ENCODE results near the gene FGFR2. TPM values are rescaled to one million over a fixed set of nuclear protein-coding genes. Genes with fewer than 3 reads are reported as not detected.
A peak's percentile ranks its signal among the peaks of the same experiment; 100 is the strongest.

Gene FGFR2
- total RNA-seq, 1 experiment from 2014 or later = 135 TPM

DNA sequence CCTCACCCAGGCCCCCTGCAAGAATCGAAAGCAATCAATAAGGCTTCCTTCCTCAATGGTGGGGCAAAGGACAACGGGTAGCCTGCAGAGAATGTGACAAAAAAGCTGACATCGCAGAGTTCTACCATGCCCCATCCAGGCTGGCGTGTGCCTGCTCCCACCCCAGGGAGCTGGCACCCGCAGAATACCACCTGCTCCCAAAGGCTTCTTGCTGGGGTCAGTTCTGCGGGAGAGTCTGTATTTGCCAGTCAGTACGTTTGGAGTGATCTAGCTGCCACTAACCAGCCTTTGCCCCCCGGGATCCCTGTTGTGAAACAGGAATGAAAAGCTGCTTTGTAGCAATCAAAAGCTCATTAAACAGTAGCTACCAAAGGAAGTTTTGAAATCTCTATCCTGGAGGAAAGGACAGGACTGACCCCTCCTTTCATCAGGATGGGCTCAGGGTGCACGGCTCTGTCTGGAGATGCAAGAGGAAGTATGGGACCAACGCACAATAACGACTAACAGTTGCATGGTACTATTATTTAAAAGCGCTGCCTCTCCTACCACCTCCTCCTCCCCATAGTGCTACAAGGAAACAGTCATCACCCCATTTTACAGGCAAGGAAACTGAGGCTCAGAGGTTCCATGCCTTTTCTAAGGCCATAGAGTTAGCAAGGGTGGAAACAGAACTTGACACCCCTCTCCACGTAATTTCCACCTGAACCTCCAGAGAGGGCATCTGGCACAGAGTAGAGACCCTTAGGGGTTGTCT lies 67.0 kb downstream of the FGFR2 start:
- Histone ChIP-seq H3K23me2 (ENCODE audit: insufficient read length, low read depth, low read length, poor library complexity, severe bottlenecking) (no peaks in the 10 kb centered on the region), H2BK120ac (ENCODE audit: low read depth, low read length, poor library complexity, severe bottlenecking) (no peak overlapping the region), H3K79me2 (ENCODE audit: insufficient read depth, low read length) (peaks cover 11% of the 10 kb centered on the region; the same call in 1 of the 2 replicates), H3K18ac (ENCODE audit: insufficient read length, low read depth, low read length) (no peak overlapping the region), H3K4me2 (ENCODE audit: insufficient read depth, insufficient read length, low read length) (no peak overlapping the region), H2BK12ac (ENCODE audit: insufficient read length, low read depth, low read length) (no peak overlapping the region), H3T11ph (ENCODE audit: low read length) (no peak overlapping the region), H4K91ac (ENCODE audit: insufficient read length, low read depth, low read length) (no peak overlapping the region), H4K5ac (ENCODE audit: insufficient read length, low read depth, low read length) (no peak overlapping the region), H3K9ac (ENCODE audit: extremely low read depth, insufficient read length, low read length) (no peak overlapping the region), H4K8ac (replicated peaks; ENCODE audit: insufficient read length, low read depth, low read length) (no peak overlapping the region), H2AFZ (ENCODE audit: low read length) (no peak overlapping the region), H3K27ac (ENCODE audit: insufficient read length, low read depth, low read length) (no peak overlapping the region), H3K79me1 (ENCODE audit: insufficient read depth, low read depth, low read length, poor library complexity, severe bottlenecking) (no peaks in the 10 kb centered on the region), H4K20me1 (ENCODE audit: control insufficient read depth, insufficient read depth, insufficient read length) (no peaks in the 10 kb centered on the region), H3K27me3 (ENCODE audit: insufficient read depth, low read length) (no peaks in the 10 kb centered on the region), H2BK20ac (ENCODE audit: low read depth, low read length, poor library complexity, severe bottlenecking) (no peak overlapping the region), H3K56ac (ENCODE audit: insufficient read length, low read depth, low read length) (no peak overlapping the region), H3K14ac (ENCODE audit: insufficient read depth, low read length) (no peak overlapping the region), H2BK15ac (ENCODE audit: low read depth, low read length) (no peak overlapping the region), H2AK5ac (ENCODE audit: insufficient read length, low read length) (no peak overlapping the region), H2BK5ac (ENCODE audit: insufficient read length, low read length) (no peak overlapping the region), H3K9me3 (ENCODE audit: control insufficient read depth, low read depth, low read length) (no peaks in the 10 kb centered on the region), H3K4me1 (ENCODE audit: insufficient read depth, low read length) (peaks cover 4% of the 10 kb centered on the region; the same call in 1 of the 2 replicates), H3K23ac (ENCODE audit: insufficient read length, low read depth, low read length) (no peak overlapping the region), H3K4ac (ENCODE audit: low read depth, low read length) (no peak overlapping the region)
- WGBS (ENCODE audit: extremely low coverage, insufficient read length, low lambda C conversion rate) = no CpG with 5 or more reads among the region's 13 CpGs
- H3K9me3 Mint-ChIP-seq = no peaks in the 10 kb centered on the region
- peaks cover 68 to 76% of the 10 kb centered on the region in 2 experiments for H3K4me1 Mint-ChIP-seq
- H3K36me3 Mint-ChIP-seq (ENCODE audit: insufficient read depth in 1 of 3, low read depth in 3 of 3) = peaks cover 5 to 73% (median 65%) of the 10 kb centered on the region in 3 experiments; a peak in 6 of 7 replicates
- H3K4me3 Mint-ChIP-seq = no peak overlapping the region; a peak in 1 of 5 replicates
- no peak for DNase-seq
- H3K27me3 Mint-ChIP-seq (ENCODE audit: low read depth) = peaks cover 2% of the 10 kb centered on the region; the same call in 1 of the 2 replicates
- peak overlapping the region; percentile 60 to 78 (median 64); a peak in 5 of 7 replicates for H3K27ac Mint-ChIP-seq
- TF ChIP-seq, protein P1, sequence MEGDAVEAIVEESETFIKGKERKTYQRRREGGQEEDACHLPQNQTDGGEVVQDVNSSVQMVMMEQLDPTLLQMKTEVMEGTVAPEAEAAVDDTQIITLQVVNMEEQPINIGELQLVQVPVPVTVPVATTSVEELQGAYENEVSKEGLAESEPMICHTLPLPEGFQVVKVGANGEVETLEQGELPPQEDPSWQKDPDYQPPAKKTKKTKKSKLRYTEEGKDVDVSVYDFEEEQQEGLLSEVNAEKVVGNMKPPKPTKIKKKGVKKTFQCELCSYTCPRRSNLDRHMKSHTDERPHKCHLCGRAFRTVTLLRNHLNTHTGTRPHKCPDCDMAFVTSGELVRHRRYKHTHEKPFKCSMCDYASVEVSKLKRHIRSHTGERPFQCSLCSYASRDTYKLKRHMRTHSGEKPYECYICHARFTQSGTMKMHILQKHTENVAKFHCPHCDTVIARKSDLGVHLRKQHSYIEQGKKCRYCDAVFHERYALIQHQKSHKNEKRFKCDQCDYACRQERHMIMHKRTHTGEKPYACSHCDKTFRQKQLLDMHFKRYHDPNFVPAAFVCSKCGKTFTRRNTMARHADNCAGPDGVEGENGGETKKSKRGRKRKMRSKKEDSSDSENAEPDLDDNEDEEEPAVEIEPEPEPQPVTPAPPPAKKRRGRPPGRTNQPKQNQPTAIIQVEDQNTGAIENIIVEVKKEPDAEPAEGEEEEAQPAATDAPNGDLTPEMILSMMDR (conservative IDR thresholded peaks at IDR 0.05) = no peak

Data from H9 (cell line).